A549 (cell line): ENCODE results near the gene POP5. TPM values are rescaled to one million over a fixed set of nuclear protein-coding genes. Genes with fewer than 3 reads are reported as not detected.

Source experiments
- ATAC-seq, 2 experiments: fragments of 200-7000 bp in 1 of 2; fragments of >200 bp in 1 of 2; cut with Nextera tagmentation in 1 of 2; cut with Tn5 transposase in 1 of 2; 3 replicates each; pipeline versions ENCODE4 v1.8.0 to v1.9.1; 2018 to 2020; ENCODE audit warnings: mild to moderate bottlenecking in 1 of 2, moderate library complexity in 1 of 2
- CTCF ChIA-PET: fragments of 300-600 bp; sonication (Branson Sonifier 250); formaldehyde crosslinking; extraction: SDS; loops from one replicate; lab custom pipeline; 2021; ENCODE audit warnings: antibody characterized with exemption, inconsistent platforms; lab: Yijun Ruan, JAX
- POLR2A ChIA-PET: fragments of 350-600 bp; formaldehyde crosslinking; extraction: SDS; loops from one replicate; lab custom pipeline; 2021; ENCODE audit warnings: antibody characterized with exemption, inconsistent platforms; lab: Yijun Ruan, JAX
- DNase-seq, 2 experiments: peaks; one replicate each; pipeline versions ENCODE4 v3.0.0 to v3.0.0-alpha.2; 2011 to 2016; ENCODE audit warnings: low read depth in 1 of 2, low spot score in 1 of 2
- FAIRE-seq: peaks from 2 replicates; lab custom pipeline; 2011; peaks lifted over from hg19 to GRCh38; lab: Jason Lieb, UNC
- H3K27ac ChIP-seq, 2 experiments: fragments of >200 bp; sonication (Bioruptor Twin); formaldehyde crosslinking; 3 replicates each; pipeline ENCODE4 v1.5.1; 2016 to 2017
- H3K4me1 ChIP-seq: fragments of >200 bp; sonication (Bioruptor Twin); formaldehyde crosslinking; 3 replicates; pipeline ENCODE4 v1.6.1; 2016
- H3K4me2 ChIP-seq: fragments of >200 bp; sonication (Bioruptor Twin); formaldehyde crosslinking; 3 replicates; pipeline ENCODE4 v1.6.1; 2016
- H3K4me3 ChIP-seq: fragments of >200 bp; sonication (Bioruptor Twin); formaldehyde crosslinking; 3 replicates; pipeline ENCODE4 v1.5.1; 2016
- H3K9me3 ChIP-seq: fragments of >200 bp; sonication (Bioruptor Twin); formaldehyde crosslinking; 3 replicates; pipeline ENCODE4 v1.6.1; 2016
- CHD4 ChIP-seq: fragments of 200-600 bp; sonication (generic); IDR thresholded peaks from 2 replicates; pipeline ENCODE4 v1.6.1; 2016; ENCODE audit warnings: antibody characterized with exemption, mild to moderate bottlenecking, borderline replicate concordance
- CTCF ChIP-seq: fragments of >200 bp; sonication (Bioruptor Twin); formaldehyde crosslinking; IDR thresholded peaks from 3 replicates; pipeline ENCODE4 v1.5.1; 2016
- EHMT2 ChIP-seq: fragments of 200-600 bp; sonication (generic); IDR thresholded peaks from 2 replicates; pipeline ENCODE4 v1.6.1; 2016; ENCODE audit warnings: antibody characterized with exemption, low read depth, mild to moderate bottlenecking, moderate library complexity
- ESRRA ChIP-seq: fragments of 150-350 bp; IDR thresholded peaks from 2 replicates; pipeline ENCODE4 v1.6.1; 2014; ENCODE audit warnings: mild to moderate bottlenecking, low read length, borderline replicate concordance
- FOSL2 ChIP-seq, 2 experiments: fragments of 450-650 bp in 1 of 2; fragments of >200 bp in 1 of 2; sonication (Bioruptor Twin) in 1 of 2; formaldehyde crosslinking; IDR thresholded peaks; 2 replicates each; pipeline versions ENCODE4 v1.5.0 to v1.6.1; 2016 to 2020; ENCODE audit warnings: mild to moderate bottlenecking in 1 of 2, moderate library complexity in 1 of 2
- FOXS1 ChIP-seq: fragments of 250-450 bp; sonication (Bioruptor Pico); IDR thresholded peaks from 2 replicates; pipeline ENCODE4 v1.5.0; 2020; ENCODE audit warnings: mild to moderate bottlenecking, moderate library complexity
- JUN ChIP-seq, 2 experiments: fragments of >200 bp; sonication (Bioruptor Twin); formaldehyde crosslinking; IDR thresholded peaks; 2 replicates in 1 of 2; 3 replicates in 1 of 2; pipeline ENCODE4 v1.6.1; 2016 to 2017
- JUNB ChIP-seq: fragments of >200 bp; sonication (Bioruptor Twin); formaldehyde crosslinking; IDR thresholded peaks from 2 replicates; pipeline ENCODE4 v1.6.1; 2016
- KDM1A ChIP-seq: fragments of 200-600 bp; sonication (generic); IDR thresholded peaks from 2 replicates; pipeline ENCODE4 v1.6.1; 2016; ENCODE audit warnings: low read depth, mild to moderate bottlenecking
- MAZ ChIP-seq: fragments of 150-350 bp; IDR thresholded peaks from 2 replicates; pipeline ENCODE4 v1.6.1; 2014; ENCODE audit warnings: antibody characterized with exemption, low read depth, low read length, borderline replicate concordance
- NR3C1 ChIP-seq: fragments of >200 bp; sonication (Bioruptor Twin); formaldehyde crosslinking; IDR thresholded peaks from 3 replicates; pipeline ENCODE4 v1.6.1; 2017
- POLR2A ChIP-seq: IDR thresholded peaks from 2 replicates; pipeline ENCODE4 v1.6.1; 2012; ENCODE audit warnings: mild to moderate bottlenecking, low read length
- RAD21 ChIP-seq, 2 experiments: fragments of >200 bp in 1 of 2; sonication (Bioruptor Twin) in 1 of 2; formaldehyde crosslinking in 1 of 2; IDR thresholded peaks in 1 of 2; conservative IDR thresholded peaks in 1 of 2; 2 replicates in 1 of 2; 3 replicates in 1 of 2; pipeline ENCODE4 v1.6.1; 2012 to 2018; ENCODE audit warnings: inconsistent platforms in 1 of 2
- RCOR1 ChIP-seq: fragments of 150-350 bp; IDR thresholded peaks from 2 replicates; pipeline ENCODE4 v1.6.1; 2014; ENCODE audit warnings: antibody characterized with exemption, low read length, low read depth
- SMC3 ChIP-seq: fragments of >200 bp; sonication (Bioruptor Twin); formaldehyde crosslinking; IDR thresholded peaks from 3 replicates; pipeline ENCODE4 v1.6.1; 2018; ENCODE audit warnings: inconsistent platforms
- TP53 ChIP-seq: fragments of 250-450 bp; sonication (Bioruptor Pico); IDR thresholded peaks from 2 replicates; pipeline ENCODE4 v1.5.0; 2021; ENCODE audit warnings: mild to moderate bottlenecking, moderate library complexity
- USF2 ChIP-seq: fragments of 450-650 bp; IDR thresholded peaks from 2 replicates; pipeline ENCODE4 v1.6.1; 2014; ENCODE audit warnings: antibody characterized with exemption
- ZC3H11A ChIP-seq: fragments of 450-650 bp; IDR thresholded peaks from 2 replicates; pipeline ENCODE4 v1.6.1; 2014; ENCODE audit warnings: antibody characterized with exemption, mild to moderate bottlenecking
- ZSCAN20 ChIP-seq: fragments of 250-450 bp; sonication (Bioruptor Pico); IDR thresholded peaks from 2 replicates; pipeline ENCODE4 v1.8.0; 2022; ENCODE audit warnings: mild to moderate bottlenecking, moderate library complexity
- WGBS: methylation state at CpG from one replicate; pipeline ENCODE4 v1.1.6; 2017; ENCODE audit errors: missing lambda C conversion rate; 5-methylcytosine and 5-hydroxymethylcytosine counted together
- polyA plus RNA-seq, 4 experiments: library from polyadenylated mRNA; depleted of rRNA in 3 of 4; stranded (reverse); fragments of >200 nt; fragmentation: RNase III in 1 of 4; extraction: RNeasy Plus Mini Kit Qiagen cat#74134 plus additional on column Dnase treatment in 1 of 4; gene quantifications; 2 replicates in 3 of 4; 3 replicates in 1 of 4; pipeline ENCODE4 v1.2.3, GENCODE V29; 2011 to 2017
- TF ChIP-seq, protein P1 (sequence below): fragments of 250-450 bp; sonication (Bioruptor Pico); IDR thresholded peaks from 2 replicates; pipeline ENCODE4 v1.5.0; 2021; ENCODE audit warnings: mild to moderate bottlenecking, moderate library complexity, borderline replicate concordance
- TF ChIP-seq, protein P2 (sequence below): IDR thresholded peaks from 2 replicates; pipeline ENCODE4 v1.6.1; 2012
- TF ChIP-seq, protein P3 (sequence below): IDR thresholded peaks from 2 replicates; pipeline ENCODE4 v1.6.1; 2012; ENCODE audit warnings: low read depth, borderline replicate concordance
- TF ChIP-seq, protein P4 (sequence below): fragments of >200 bp; sonication (Bioruptor Twin); formaldehyde crosslinking; IDR thresholded peaks from 3 replicates; pipeline ENCODE4 v1.6.1; 2016

POP5 gene
- polyA plus RNA-seq, 2 of the 4 experiments (the other 2 are of a cell fraction), result 82.4 to 111 TPM

DNA sequence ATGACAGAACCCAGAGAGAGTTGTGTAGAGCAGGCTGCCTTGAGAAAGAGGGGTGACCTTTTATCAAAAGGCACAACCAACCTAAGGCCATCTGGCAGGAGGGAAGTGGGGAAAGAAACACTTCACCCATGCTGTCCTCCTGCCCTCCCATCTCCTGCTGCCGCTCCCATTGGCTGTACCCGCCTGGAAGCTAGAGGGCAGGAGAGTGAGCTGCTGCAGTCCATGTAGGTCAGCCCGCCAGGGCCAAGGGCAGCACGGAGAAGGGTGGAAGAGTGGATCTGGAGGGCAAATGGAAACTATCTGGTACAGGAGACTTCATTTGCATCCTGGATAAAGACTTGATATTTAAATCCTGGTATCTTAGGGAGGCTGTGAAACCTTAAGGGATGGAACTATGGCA lies 47.7 kb upstream of the POP5 start:
- ATAC-seq (peak; percentile 77 to 87), FAIRE-seq (no peak), DNase-seq (peak; percentile 28 to 41)
- ChIA-PET CTCF (interaction anchor here (0.8 to 1.3 kb wide), 6 partner anchors 12 to 431 kb away, joined by 3 to 5 read pairs (median 3); no protein-coding TSS in a partner anchor), POLR2A (no interaction called here)
- Histone ChIP-seq H3K4me3 (no peak overlapping the region), H3K4me1 (0 out of 3 replicates have a peak, but pooled peaks cover 3% of the 10 kb centered on the region), H3K4me2 (no peak overlapping the region), H3K27ac (no peak overlapping the region), H3K9me3 (no peaks in the 10 kb centered on the region)
- TF ChIP-seq JUNB (no peak), EHMT2 (no peak), ZC3H11A (no peak), MAZ (no peak), NR3C1 (no peak), ZSCAN20 (CRISPR knock-in tag) (no peak)
- TF ChIP-seq, protein P1, sequence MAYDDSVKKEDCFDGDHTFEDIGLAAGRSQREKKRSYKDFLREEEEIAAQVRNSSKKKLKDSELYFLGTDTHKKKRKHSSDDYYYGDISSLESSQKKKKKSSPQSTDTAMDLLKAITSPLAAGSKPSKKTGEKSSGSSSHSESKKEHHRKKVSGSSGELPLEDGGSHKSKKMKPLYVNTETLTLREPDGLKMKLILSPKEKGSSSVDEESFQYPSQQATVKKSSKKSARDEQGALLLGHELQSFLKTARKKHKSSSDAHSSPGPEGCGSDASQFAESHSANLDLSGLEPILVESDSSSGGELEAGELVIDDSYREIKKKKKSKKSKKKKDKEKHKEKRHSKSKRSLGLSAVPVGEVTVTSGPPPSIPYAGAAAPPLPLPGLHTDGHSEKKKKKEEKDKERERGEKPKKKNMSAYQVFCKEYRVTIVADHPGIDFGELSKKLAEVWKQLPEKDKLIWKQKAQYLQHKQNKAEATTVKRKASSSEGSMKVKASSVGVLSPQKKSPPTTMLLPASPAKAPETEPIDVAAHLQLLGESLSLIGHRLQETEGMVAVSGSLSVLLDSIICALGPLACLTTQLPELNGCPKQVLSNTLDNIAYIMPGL (CRISPR knock-in tag), result no peak
- 54% methylated on average over 4 of the region's 4 CpGs for WGBS

- no peak for FAIRE-seq
- H3K4me1 ChIP-seq, result 0 out of 3 replicates have a peak, but pooled peaks cover 3% of the 10 kb centered on the region
- TF ChIP-seq, protein P2, sequence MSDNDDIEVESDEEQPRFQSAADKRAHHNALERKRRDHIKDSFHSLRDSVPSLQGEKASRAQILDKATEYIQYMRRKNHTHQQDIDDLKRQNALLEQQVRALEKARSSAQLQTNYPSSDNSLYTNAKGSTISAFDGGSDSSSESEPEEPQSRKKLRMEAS, result peak; percentile 97
- no peak; a peak in 1 of 5 replicates for TF ChIP-seq RAD21 (conservative IDR thresholded peaks at IDR 0.05 in 1 of 2, IDR thresholded peaks at IDR 0.05 in 1 of 2)
- TF ChIP-seq RCOR1, result 0 out of 2 replicates have a peak, but pooled peaks have one; percentile 50
- no peak for TF ChIP-seq FOSL2 (IDR thresholded peaks at IDR 0.05)
- TF ChIP-seq FOSL2 (CRISPR knock-in tag; IDR thresholded peaks at IDR 0.05), result peak; percentile 60; the same call in 1 of the 2 replicates
- TF ChIP-seq USF2, result peak; percentile 93
- TF ChIP-seq SMC3, result 0 out of 3 replicates have a peak, but pooled peaks have one; percentile 11
- TF ChIP-seq CTCF, result 0 out of 3 replicates have a peak, but pooled peaks have one; percentile 17
- TF ChIP-seq, protein P3, sequence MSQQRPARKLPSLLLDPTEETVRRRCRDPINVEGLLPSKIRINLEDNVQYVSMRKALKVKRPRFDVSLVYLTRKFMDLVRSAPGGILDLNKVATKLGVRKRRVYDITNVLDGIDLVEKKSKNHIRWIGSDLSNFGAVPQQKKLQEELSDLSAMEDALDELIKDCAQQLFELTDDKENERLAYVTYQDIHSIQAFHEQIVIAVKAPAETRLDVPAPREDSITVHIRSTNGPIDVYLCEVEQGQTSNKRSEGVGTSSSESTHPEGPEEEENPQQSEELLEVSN, result peak; percentile 94
- 0 out of 5 replicates have a peak, but pooled peaks of 1 of the 2 experiments have one; percentile 19 for TF ChIP-seq JUN (IDR thresholded peaks at IDR 0.05)
- TF ChIP-seq TP53 (CRISPR knock-in tag), result no peak
- no peak for TF ChIP-seq FOXS1 (CRISPR knock-in tag)
- TF ChIP-seq ESRRA, result no peak
- TF ChIP-seq POLR2A, result peak; percentile 80
- peak; percentile 70; the same call in 1 of the 2 replicates for TF ChIP-seq KDM1A
- TF ChIP-seq, protein P4, sequence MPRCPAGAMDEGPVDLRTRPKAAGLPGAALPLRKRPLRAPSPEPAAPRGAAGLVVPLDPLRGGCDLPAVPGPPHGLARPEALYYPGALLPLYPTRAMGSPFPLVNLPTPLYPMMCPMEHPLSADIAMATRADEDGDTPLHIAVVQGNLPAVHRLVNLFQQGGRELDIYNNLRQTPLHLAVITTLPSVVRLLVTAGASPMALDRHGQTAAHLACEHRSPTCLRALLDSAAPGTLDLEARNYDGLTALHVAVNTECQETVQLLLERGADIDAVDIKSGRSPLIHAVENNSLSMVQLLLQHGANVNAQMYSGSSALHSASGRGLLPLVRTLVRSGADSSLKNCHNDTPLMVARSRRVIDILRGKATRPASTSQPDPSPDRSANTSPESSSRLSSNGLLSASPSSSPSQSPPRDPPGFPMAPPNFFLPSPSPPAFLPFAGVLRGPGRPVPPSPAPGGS, result 0 out of 3 replicates have a peak, but pooled peaks have one; percentile 27
- TF ChIP-seq CHD4, result peak; percentile 54; the same call in 1 of the 2 replicates
- TF ChIP-seq, all 56 proteins: peak for 12
- WGBS, result 43% methylated on average over 23 of the region's 26 CpGs
- peak overlapping the region; percentile 30; the same call in 1 of the 3 replicates for H3K4me3 ChIP-seq
- CTCF ChIA-PET, result interaction anchor here (0.8 to 2.4 kb wide), 6 partner anchors 11 to 44 kb away, joined by 3 to 8 read pairs (median 3); partner anchors contain the start of genes CABP1 and POP5
- no peaks in the 10 kb centered on the region for H3K9me3 ChIP-seq
- peak overlapping the region; percentile 73 for H3K4me2 ChIP-seq
- ATAC-seq, result peak; percentile 70 to 88
- H3K27ac ChIP-seq, result peak overlapping the region; percentile 68 to 82
- peak; percentile 83 to 89 for DNase-seq
- POLR2A ChIA-PET, result interaction anchor here (0.6 to 0.7 kb wide), 3 partner anchors 9 to 334 kb away, joined by 5 to 8 read pairs (median 7); no protein-coding TSS in a partner anchor
Observed at GRCh38 chr12:120625557-120626419, 44.6 kb upstream of the POP5 start.
